HEK293 (cell line): Measurements from ENCODE around the gene RAB23.

Experiments
- CTCF ChIA-PET: fragments of 350-600 bp; formaldehyde crosslinking; extraction: SDS; loops from one replicate; lab custom pipeline; 2021; ENCODE audit warnings: antibody characterized with exemption; lab: Yijun Ruan, JAX
- POLR2A ChIA-PET: fragments of 300-600 bp; formaldehyde crosslinking; extraction: SDS; loops from one replicate; lab custom pipeline; 2020; ENCODE audit warnings: antibody characterized with exemption, inconsistent platforms; lab: Yijun Ruan, JAX
- H3K27ac ChIP-seq: fragments of 200-500 bp; sonication (Bioruptor generic); 2 replicates; pipeline ENCODE4 v1.5.1; 2014; ENCODE audit warnings: low read depth, low read length, control low read depth, inconsistent platforms; ENCODE audit errors: extremely low read depth
- H3K36me3 ChIP-seq, 2 experiments: fragments of 200-500 bp in 1 of 2; sonication (Bioruptor generic) in 1 of 2; 1 replicate in 1 of 2; 2 replicates in 1 of 2; pipeline ENCODE4 v1.5.1; 2014 to 2017; ENCODE audit warnings: inconsistent platforms in 2 of 2, low read length in 2 of 2; ENCODE audit not compliant: control insufficient read depth in 2 of 2, insufficient read depth in 1 of 2
- H3K4me1 ChIP-seq: fragments of 200-500 bp; sonication (Bioruptor generic); 2 replicates; pipeline ENCODE4 v1.5.1; 2014; ENCODE audit warnings: mild to moderate bottlenecking, low read length, inconsistent platforms; ENCODE audit not compliant: control insufficient read depth, insufficient read depth
- H3K4me3 ChIP-seq: 2 replicates; pipeline ENCODE4 v1.5.1; 2011; ENCODE audit warnings: low read depth, mild to moderate bottlenecking, control low read depth, low read length, moderate library complexity
- H3K9me3 ChIP-seq: fragments of 200-500 bp; sonication (Bioruptor generic); 2 replicates; pipeline ENCODE4 v1.5.1; 2014; ENCODE audit warnings: low read depth, low read length, inconsistent platforms; ENCODE audit not compliant: control insufficient read depth, insufficient read depth
- BCL11B ChIP-seq: fragments of 450-650 bp; formaldehyde crosslinking; IDR thresholded peaks from 2 replicates; pipeline ENCODE4 v1.5.1; 2016; ENCODE audit warnings: low read depth, missing biosample characterization, missing genetic modification characterization
- EGR2 ChIP-seq: fragments of 450-650 bp; formaldehyde crosslinking; IDR thresholded peaks from 2 replicates; pipeline ENCODE4 v1.5.1; 2016; ENCODE audit warnings: low read depth, missing biosample characterization, missing genetic modification characterization
- HOXD13 ChIP-seq: sonication (generic); formaldehyde crosslinking; IDR thresholded peaks from 2 replicates; pipeline ENCODE4 v1.8.0; 2022; ENCODE audit warnings: missing genetic modification reagents, borderline replicate concordance
- INSM2 ChIP-seq: fragments of 450-650 bp; formaldehyde crosslinking; IDR thresholded peaks from 2 replicates; pipeline ENCODE4 v1.5.1; 2016; ENCODE audit warnings: missing biosample characterization, missing genetic modification characterization
- MYNN ChIP-seq: fragments of 450-650 bp; formaldehyde crosslinking; IDR thresholded peaks from 2 replicates; pipeline ENCODE4 v1.5.1; 2016; ENCODE audit warnings: missing biosample characterization, missing genetic modification characterization, borderline replicate concordance
- OVOL3 ChIP-seq: fragments of 450-650 bp; formaldehyde crosslinking; IDR thresholded peaks from 2 replicates; pipeline ENCODE4 v1.5.1; 2016; ENCODE audit warnings: missing biosample characterization, missing genetic modification characterization
- ZNF132 ChIP-seq: fragments of 450-650 bp; formaldehyde crosslinking; IDR thresholded peaks from 2 replicates; pipeline ENCODE4 v1.5.1; 2017; ENCODE audit warnings: missing biosample characterization, missing genetic modification characterization, borderline replicate concordance
- ZNF138 ChIP-seq: fragments of 450-650 bp; formaldehyde crosslinking; IDR thresholded peaks from 2 replicates; pipeline ENCODE4 v1.5.1; 2016; ENCODE audit warnings: missing biosample characterization, missing genetic modification characterization, borderline replicate concordance
- ZNF2 ChIP-seq: fragments of 450-650 bp; formaldehyde crosslinking; IDR thresholded peaks from 2 replicates; pipeline ENCODE4 v1.5.1; 2016; ENCODE audit warnings: missing biosample characterization, missing genetic modification characterization
- ZNF211 ChIP-seq: fragments of 450-650 bp; formaldehyde crosslinking; IDR thresholded peaks from 2 replicates; pipeline ENCODE4 v1.5.1; 2016; ENCODE audit warnings: low read depth, missing biosample characterization, missing genetic modification characterization
- ZNF23 ChIP-seq: fragments of 450-650 bp; formaldehyde crosslinking; IDR thresholded peaks from 2 replicates; pipeline ENCODE4 v1.5.1; 2016; ENCODE audit warnings: missing biosample characterization, missing genetic modification characterization, borderline replicate concordance
- ZNF292 ChIP-seq: fragments of 450-650 bp; formaldehyde crosslinking; IDR thresholded peaks from 2 replicates; pipeline ENCODE4 v1.5.1; 2016; ENCODE audit warnings: low read depth, missing biosample characterization, missing genetic modification characterization, borderline replicate concordance
- ZNF394 ChIP-seq: fragments of 450-650 bp; formaldehyde crosslinking; IDR thresholded peaks from 2 replicates; pipeline ENCODE4 v1.5.1; 2016; ENCODE audit warnings: missing biosample characterization, missing genetic modification characterization, mild to moderate bottlenecking, moderate library complexity, borderline replicate concordance
- ZNF521 ChIP-seq: fragments of 450-650 bp; formaldehyde crosslinking; IDR thresholded peaks from 2 replicates; pipeline ENCODE4 v1.5.1; 2017; ENCODE audit warnings: missing biosample characterization, mild to moderate bottlenecking, missing genetic modification characterization
- ZNF560 ChIP-seq: fragments of 450-650 bp; formaldehyde crosslinking; IDR thresholded peaks from 2 replicates; pipeline ENCODE4 v1.5.1; 2017; ENCODE audit warnings: missing biosample characterization, missing genetic modification characterization, borderline replicate concordance
- ZNF645 ChIP-seq: fragments of 450-650 bp; formaldehyde crosslinking; IDR thresholded peaks from 2 replicates; pipeline ENCODE4; 2016; ENCODE audit warnings: missing biosample characterization, missing genetic modification characterization
- ZNF747 ChIP-seq: fragments of 450-650 bp; formaldehyde crosslinking; IDR thresholded peaks from 2 replicates; pipeline ENCODE4 v1.5.1; 2016; ENCODE audit warnings: missing biosample characterization, missing genetic modification characterization
- ZNF843 ChIP-seq: fragments of 450-650 bp; formaldehyde crosslinking; IDR thresholded peaks from 2 replicates; pipeline ENCODE4 v1.5.1; 2016; ENCODE audit warnings: missing biosample characterization, missing genetic modification characterization
- ZSCAN16 ChIP-seq: fragments of 450-650 bp; formaldehyde crosslinking; IDR thresholded peaks from 2 replicates; pipeline ENCODE4 v1.5.1; 2016; ENCODE audit warnings: missing biosample characterization, missing genetic modification characterization
- ZSCAN23 ChIP-seq: fragments of 450-650 bp; formaldehyde crosslinking; IDR thresholded peaks from 2 replicates; pipeline ENCODE4 v1.5.1; 2016; ENCODE audit warnings: missing biosample characterization, missing genetic modification characterization
- TF ChIP-seq, protein P1 (sequence below): fragments of 450-650 bp; IDR thresholded peaks from 2 replicates; pipeline ENCODE4 v1.5.1; 2018; ENCODE audit warnings: missing biosample characterization, mild to moderate bottlenecking, missing genetic modification characterization
- TF ChIP-seq, protein P2 (sequence below): fragments of 450-650 bp; IDR thresholded peaks from 2 replicates; pipeline ENCODE4 v1.5.1; 2018; ENCODE audit warnings: missing biosample characterization, missing genetic modification characterization

Gene RAB23

DNA sequence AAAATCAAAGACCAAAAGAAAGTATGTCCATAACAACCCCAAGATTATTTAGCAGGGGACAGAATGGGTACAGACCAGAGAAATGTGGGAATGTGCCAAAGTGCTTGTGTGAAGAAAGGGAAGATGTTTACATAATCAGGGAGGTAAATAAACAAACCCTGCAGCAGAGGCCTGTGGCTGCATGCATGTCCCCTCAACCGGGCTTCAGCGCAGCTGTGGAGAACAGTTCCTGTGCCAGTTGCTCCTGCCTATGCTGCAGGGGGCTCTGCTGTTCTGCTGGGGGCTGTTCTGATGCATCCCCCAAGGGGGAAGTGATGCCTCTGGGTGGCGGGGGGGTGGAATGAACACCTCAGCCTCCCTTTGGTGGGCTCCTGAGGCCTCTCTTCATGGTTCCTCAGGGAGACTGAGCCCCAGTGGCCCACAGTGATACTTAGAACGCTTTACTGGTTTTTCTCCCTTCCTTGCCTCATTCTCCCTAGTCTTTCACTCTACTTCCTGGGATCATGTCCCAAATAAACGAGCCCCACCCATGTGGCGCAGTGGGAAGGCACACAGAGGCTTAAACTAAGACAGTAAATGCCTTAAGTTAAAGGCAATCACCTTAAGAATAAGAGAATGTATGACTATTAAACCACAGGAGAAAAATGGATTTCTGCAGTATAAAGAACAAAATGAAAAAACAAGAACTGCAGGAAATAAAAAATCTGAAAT, 23.0 kb downstream of the RAB23 start (continued):
- TF ChIP-seq, protein P1, sequence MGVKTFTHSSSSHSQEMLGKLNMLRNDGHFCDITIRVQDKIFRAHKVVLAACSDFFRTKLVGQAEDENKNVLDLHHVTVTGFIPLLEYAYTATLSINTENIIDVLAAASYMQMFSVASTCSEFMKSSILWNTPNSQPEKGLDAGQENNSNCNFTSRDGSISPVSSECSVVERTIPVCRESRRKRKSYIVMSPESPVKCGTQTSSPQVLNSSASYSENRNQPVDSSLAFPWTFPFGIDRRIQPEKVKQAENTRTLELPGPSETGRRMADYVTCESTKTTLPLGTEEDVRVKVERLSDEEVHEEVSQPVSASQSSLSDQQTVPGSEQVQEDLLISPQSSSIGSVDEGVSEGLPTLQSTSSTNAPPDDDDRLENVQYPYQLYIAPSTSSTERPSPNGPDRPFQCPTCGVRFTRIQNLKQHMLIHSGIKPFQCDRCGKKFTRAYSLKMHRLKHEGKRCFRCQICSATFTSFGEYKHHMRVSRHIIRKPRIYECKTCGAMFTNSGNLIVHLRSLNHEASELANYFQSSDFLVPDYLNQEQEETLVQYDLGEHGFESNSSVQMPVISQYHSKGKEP (tag by site-specific recombination) = peak; percentile 88
- TF ChIP-seq ZNF560 (tag by site-specific recombination) (no peak), ZNF292 (tag by site-specific recombination) (no peak), EGR2 (tag by site-specific recombination) (no peak), INSM2 (tag by site-specific recombination) (no peak)

DNA sequence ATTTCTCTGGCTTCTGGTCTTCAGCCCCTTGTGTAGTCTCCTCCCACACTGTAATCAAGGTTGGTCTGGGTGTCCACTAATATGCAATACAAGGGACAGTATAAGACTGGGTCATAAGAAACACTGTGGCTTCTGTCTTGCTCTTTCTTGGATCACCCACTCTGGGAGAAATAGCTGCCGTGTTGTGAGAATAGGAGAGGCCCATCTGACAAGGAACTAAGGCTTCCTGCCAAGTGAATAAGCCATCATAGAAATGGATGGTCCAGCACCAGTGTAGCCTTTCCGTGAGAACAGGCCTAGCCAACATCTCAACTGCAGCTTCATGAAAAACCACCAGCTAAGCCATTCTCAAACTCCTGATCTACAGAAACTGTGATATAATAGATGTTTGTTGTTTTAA, 26.6 kb downstream of the RAB23 start:
- CTCF ChIA-PET = interaction anchor here (1.1 kb wide), 1 partner anchor 122 kb away, joined by 4 read pairs; no protein-coding TSS in a partner anchor
- TF ChIP-seq ZNF747 (tag by site-specific recombination) = no peak
- no peak for TF ChIP-seq ZNF843 (tag by site-specific recombination)
- no peak for TF ChIP-seq ZSCAN23 (tag by site-specific recombination)
- TF ChIP-seq ZNF138 (tag by site-specific recombination) = no peak
- TF ChIP-seq ZNF132 (tag by site-specific recombination) = no peak
- TF ChIP-seq ZSCAN16 (tag by site-specific recombination) = no peak
- TF ChIP-seq ZNF23 = no peak
- H3K27ac ChIP-seq = no peak overlapping the region
- H3K4me3 ChIP-seq = no peak overlapping the region
- POLR2A ChIA-PET = interaction anchor here (1.5 kb wide), 1 partner anchor 26 kb away, joined by 3 read pairs; no protein-coding TSS in a partner anchor
- H3K36me3 ChIP-seq = peaks cover 20 to 32% of the 10 kb centered on the region in 2 experiments
- peaks cover 7% of the 10 kb centered on the region for H3K4me1 ChIP-seq
- no peaks in the 10 kb centered on the region for H3K9me3 ChIP-seq

DNA sequence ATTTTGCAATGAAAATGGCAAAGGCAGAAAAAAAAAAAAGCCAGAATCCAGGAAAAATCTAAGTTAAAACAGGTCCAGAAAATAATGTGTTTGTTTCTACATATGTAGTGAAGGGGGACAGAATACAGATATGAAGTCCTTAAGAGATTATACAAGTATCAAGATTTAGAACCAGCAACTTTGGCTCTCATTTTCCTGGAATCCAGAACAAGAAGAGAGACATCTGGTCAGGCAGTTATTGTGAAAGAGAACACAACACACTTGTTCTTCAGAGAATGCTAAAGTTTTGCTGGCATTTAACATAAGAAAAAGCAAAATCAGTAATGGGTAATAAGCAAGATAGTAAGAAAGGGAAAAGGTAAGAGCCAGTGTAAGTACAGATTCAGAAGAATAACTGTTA, 28.9 kb downstream of the RAB23 start:
- Histone ChIP-seq H3K4me3 (no peak overlapping the region), H3K27ac (no peak overlapping the region), H3K36me3 (peaks cover 27 to 52% of the 10 kb centered on the region in 2 experiments), H3K9me3 (no peaks in the 10 kb centered on the region), H3K4me1 (no peaks in the 10 kb centered on the region)
- TF ChIP-seq MYNN (tag by site-specific recombination) (no peak), HOXD13 (CRISPR knock-in tag) (no peak), ZNF521 (tag by site-specific recombination) (no peak), ZNF2 (tag by site-specific recombination) (no peak), ZNF132 (tag by site-specific recombination) (no peak), OVOL3 (tag by site-specific recombination) (no peak), BCL11B (no peak), ZNF211 (tag by site-specific recombination) (no peak), ZNF394 (tag by site-specific recombination) (no peak), ZNF645 (tag by site-specific recombination) (no peak)
- TF ChIP-seq, protein P2, sequence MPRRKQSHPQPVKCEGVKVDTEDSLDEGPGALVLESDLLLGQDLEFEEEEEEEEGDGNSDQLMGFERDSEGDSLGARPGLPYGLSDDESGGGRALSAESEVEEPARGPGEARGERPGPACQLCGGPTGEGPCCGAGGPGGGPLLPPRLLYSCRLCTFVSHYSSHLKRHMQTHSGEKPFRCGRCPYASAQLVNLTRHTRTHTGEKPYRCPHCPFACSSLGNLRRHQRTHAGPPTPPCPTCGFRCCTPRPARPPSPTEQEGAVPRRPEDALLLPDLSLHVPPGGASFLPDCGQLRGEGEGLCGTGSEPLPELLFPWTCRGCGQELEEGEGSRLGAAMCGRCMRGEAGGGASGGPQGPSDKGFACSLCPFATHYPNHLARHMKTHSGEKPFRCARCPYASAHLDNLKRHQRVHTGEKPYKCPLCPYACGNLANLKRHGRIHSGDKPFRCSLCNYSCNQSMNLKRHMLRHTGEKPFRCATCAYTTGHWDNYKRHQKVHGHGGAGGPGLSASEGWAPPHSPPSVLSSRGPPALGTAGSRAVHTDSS = no peak
- POLR2A ChIA-PET = no interaction called here
- CTCF ChIA-PET = interaction anchor here (1.3 kb wide), 1 partner anchor 126 kb away, joined by 3 read pairs; no protein-coding TSS in a partner anchor
